Liver (tissue), 3 donors: ENCODE data around the gene RPL39L.
A peak's percentile ranks its signal among the peaks of the same experiment; 100 is the strongest.

ENCODE experiments used
- ATF3 ChIP-seq: IDR thresholded peaks from 2 replicates; pipeline ENCODE4 v1.6.1; 2016; ENCODE audit warnings: antibody characterized with exemption
- CTCF ChIP-seq: fragments of 150-350 bp; IDR thresholded peaks from 2 replicates; pipeline ENCODE4 v1.5.1; 2017; ENCODE audit warnings: improper control_type of control experiment, low read depth, low read length; ENCODE audit not compliant: missing input control
- MAX ChIP-seq: IDR thresholded peaks from 2 replicates; pipeline ENCODE4 v1.6.1; 2016; ENCODE audit warnings: antibody characterized with exemption
- RAD21 ChIP-seq, 2 donors: IDR thresholded peaks; 2 replicates each; pipeline ENCODE4 v1.6.1; 2016; ENCODE audit warnings: antibody characterized with exemption in 2 of 2, mild to moderate bottlenecking in 2 of 2
- REST ChIP-seq: IDR thresholded peaks from 2 replicates; pipeline ENCODE4 v1.6.1; 2016; ENCODE audit warnings: antibody characterized with exemption, mild to moderate bottlenecking
- TAF1 ChIP-seq: conservative IDR thresholded peaks from 2 replicates; pipeline ENCODE4 v1.6.1; 2016; ENCODE audit warnings: antibody characterized with exemption, mild to moderate bottlenecking
- ZBTB33 ChIP-seq: IDR thresholded peaks from 2 replicates; pipeline ENCODE4 v1.6.1; 2016; ENCODE audit warnings: antibody characterized with exemption
- donor health status: healthy.
- donor health status: healthy.

GRCh38 chr3:187080799-187081450 is 58.4 kb downstream of the RPL39L start:
- TF ChIP-seq CTCF (no peak), REST (no peak), MAX (no peak), ZBTB33 (no peak), RAD21 (IDR thresholded peaks at IDR 0.05) (peak in 1 of 2 donors; percentile 33), TAF1 (no peak), ATF3 (peak; percentile 15)
